Fibroblast of mammary gland (primary cell): ENCODE measurements around the gene ZNF860.

ENCODE experiments used
- DNase-seq: peaks from one replicate; pipeline ENCODE4 v3.0.0-alpha.2; 2010; ENCODE audit warnings: low read depth
- H3K4me3 ChIP-seq: 2 replicates; pipeline ENCODE4 v1.5.1; 2011; ENCODE audit warnings: low read depth, mild to moderate bottlenecking, low read length, moderate library complexity; ENCODE audit not compliant: control insufficient read depth
- CTCF ChIP-seq: conservative IDR thresholded peaks from 2 replicates; pipeline ENCODE4 v1.5.1; 2011; ENCODE audit warnings: low read depth, low read length, inconsistent platforms; ENCODE audit not compliant: control insufficient read depth, insufficient read depth

Gene ZNF860

GRCh38 chr3:32037932-32038267 is 56.4 kb downstream of the ZNF860 start:
- no peak for TF ChIP-seq CTCF
- DNase-seq = no peak
- H3K4me3 ChIP-seq = no peak overlapping the region

GRCh38 chr3:32041316-32041715 is 59.8 kb downstream of the ZNF860 start:
- TF ChIP-seq CTCF = no peak
- no peak for DNase-seq
- no peak overlapping the region for H3K4me3 ChIP-seq
